NCI-H1092 (cell line): ENCODE data around the gene FGD3.

ENCODE experiments used
- DNase-seq: peaks from one replicate; lab custom pipeline; 2025; lab: John Stamatoyannopoulos, UW

FGD3 gene

GRCh38 chr9:93072383-93072795 is 125.1 kb downstream of the FGD3 start:
- no peak for DNase-seq

- DNase-seq = no peak
These were observed 128.9 kb downstream of the FGD3 start for GRCh38 chr9:93076101-93076791.

GRCh38 chr9:93076792-93077128 is 129.4 kb downstream of the FGD3 start:
- DNase-seq = no peak

GRCh38 chr9:93077367-93077766 is 130.0 kb downstream of the FGD3 start:
- no peak for DNase-seq

GRCh38 chr9:93077811-93078210 is 130.5 kb downstream of the FGD3 start:
- DNase-seq = no peak

- no peak for DNase-seq
These were observed 132.0 kb downstream of the FGD3 start for GRCh38 chr9:93079371-93079770.

GRCh38 chr9:93080406-93080805 is 133.1 kb downstream of the FGD3 start:
- no peak for DNase-seq

- no peak for DNase-seq
These were observed 133.8 kb downstream of the FGD3 start for GRCh38 chr9:93081081-93081529.

- no peak for DNase-seq
These were observed 134.6 kb downstream of the FGD3 start for GRCh38 chr9:93081931-93082330.

GRCh38 chr9:93082841-93083411 is 135.6 kb downstream of the FGD3 start:
- no peak for DNase-seq

GRCh38 chr9:93083592-93084470 is 136.5 kb downstream of the FGD3 start:
- DNase-seq = no peak

- DNase-seq = no peak
These were observed 137.2 kb downstream of the FGD3 start for GRCh38 chr9:93084471-93084881.

- DNase-seq = no peak
These were observed 138.4 kb downstream of the FGD3 start for GRCh38 chr9:93085676-93086075.
